Tibial nerve (tissue), 4 donors: ENCODE results near the gene GSTA3. TPM values are rescaled to one million over a fixed set of nuclear protein-coding genes. Genes with fewer than 3 reads are reported as not detected.
"Not testable (repeated sequence)": the region's sequence is repeated elsewhere in the genome, so short reads cannot be mapped to it uniquely, and the experiment has no call there.

Experiments used
- DNase-seq, 2 donors: peaks; one replicate each; pipeline ENCODE4 v3.0.0-alpha.2; 2019; ENCODE audit warnings: low spot score in 2 of 2
- H3K27ac ChIP-seq, 4 donors: fragments of 200-600 bp; sonication (generic) in 3 of 4; one replicate each; pipeline ENCODE4 v1.5.1; 2017 to 2019; ENCODE audit warnings: mild to moderate bottlenecking in 1 of 4
- H3K27me3 ChIP-seq, 2 donors: fragments of 200-600 bp; sonication (generic) in 1 of 2; one replicate each; pipeline versions ENCODE4 v1.5.1 to v1.6.0; 2017 to 2019
- H3K36me3 ChIP-seq, 3 donors: fragments of 200-600 bp; sonication (generic); one replicate each; pipeline ENCODE4 v1.5.1; 2018 to 2019
- H3K4me1 ChIP-seq, 4 donors: fragments of 200-600 bp; sonication (generic) in 3 of 4; one replicate each; pipeline ENCODE4 v1.5.1; 2017 to 2019
- H3K4me3 ChIP-seq, 4 donors: fragments of 200-600 bp; sonication (generic) in 3 of 4; one replicate each; pipeline ENCODE4 v1.5.1; 2017 to 2019; ENCODE audit warnings: mild to moderate bottlenecking in 1 of 4, moderate library complexity in 1 of 4
- H3K9me3 ChIP-seq, 4 donors: fragments of 200-600 bp; sonication (generic) in 3 of 4; one replicate each; pipeline ENCODE4 v1.5.1; 2017 to 2019
- EP300 ChIP-seq, 2 donors: sonication (generic); formaldehyde crosslinking; IDR thresholded peaks; one replicate each; pipeline ENCODE4 v1.6.1; 2017; ENCODE audit warnings: antibody characterized with exemption in 2 of 2, mild to moderate bottlenecking in 1 of 2
- POLR2A ChIP-seq, 2 donors: fragments of 450-650 bp; IDR thresholded peaks; one replicate each; pipeline ENCODE4 v1.6.1; 2017; ENCODE audit warnings: antibody characterized with exemption in 2 of 2, mild to moderate bottlenecking in 2 of 2, moderate library complexity in 2 of 2
- WGBS, 2 donors: methylation state at CpG; one replicate each; pipeline ENCODE4 v1.1.5; 2018; 5-methylcytosine and 5-hydroxymethylcytosine counted together
- total RNA-seq, 4 donors: library from RNA; depleted of rRNA; stranded (reverse); fragments of >200 nt; gene quantifications; one replicate each; pipeline ENCODE4 v1.1.0, GENCODE V29; 2016
- TF ChIP-seq, protein P1 (sequence below), 5 experiments: fragments of 200-600 bp in 3 of 5; fragments of 450-650 bp in 2 of 5; sonication (generic) in 3 of 5; IDR thresholded peaks; one replicate each; pipeline ENCODE4 v1.5.1; 2016 to 2019; ENCODE audit warnings: antibody characterized with exemption in 5 of 5, mild to moderate bottlenecking in 3 of 5, moderate library complexity in 2 of 5

GSTA3 gene
- total RNA-seq, result not detected

DNA sequence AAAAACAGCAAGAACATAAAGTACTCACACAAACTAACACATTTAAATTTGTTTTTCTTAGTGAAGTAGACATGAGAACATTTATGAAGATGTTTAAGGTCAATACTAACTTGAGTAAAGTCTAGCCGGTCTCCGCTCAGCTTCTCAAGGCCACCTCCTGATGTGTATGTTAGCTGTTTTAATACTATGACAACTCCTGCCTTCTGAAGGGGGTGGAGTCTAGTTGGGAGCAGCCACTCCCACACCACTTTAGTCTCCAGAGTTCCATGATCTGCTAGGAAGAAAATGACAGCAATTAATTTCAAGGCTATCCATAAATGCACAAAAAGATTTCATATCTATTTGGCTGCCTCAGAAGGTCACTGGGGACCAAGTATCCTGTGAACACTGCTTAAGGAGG, at the start of gene GSTA3:
GSTA3 (minus strand) TSS at position 168 of the 400 bp plus-strand sequence. CDS start 3,864 bp downstream, outside the sequence.
- DNase-seq, result no peak
- Histone ChIP-seq H3K27me3 (no peaks in the 10 kb centered on the region), H3K9me3 (no peaks in the 10 kb centered on the region), H3K27ac (no peak within 1 kb of the TSS), H3K4me3 (no peak within 1 kb of the TSS), H3K36me3 (no peaks in the 10 kb centered on the region), H3K4me1 (no peaks in the 10 kb centered on the region)
- 83 to 84% methylated on average over 2 of the region's 2 CpGs for WGBS, 2 donors
- TF ChIP-seq POLR2A (IDR thresholded peaks at IDR 0.05) (no peak), EP300 (IDR thresholded peaks at IDR 0.05) (no peak)
- TF ChIP-seq, protein P1, sequence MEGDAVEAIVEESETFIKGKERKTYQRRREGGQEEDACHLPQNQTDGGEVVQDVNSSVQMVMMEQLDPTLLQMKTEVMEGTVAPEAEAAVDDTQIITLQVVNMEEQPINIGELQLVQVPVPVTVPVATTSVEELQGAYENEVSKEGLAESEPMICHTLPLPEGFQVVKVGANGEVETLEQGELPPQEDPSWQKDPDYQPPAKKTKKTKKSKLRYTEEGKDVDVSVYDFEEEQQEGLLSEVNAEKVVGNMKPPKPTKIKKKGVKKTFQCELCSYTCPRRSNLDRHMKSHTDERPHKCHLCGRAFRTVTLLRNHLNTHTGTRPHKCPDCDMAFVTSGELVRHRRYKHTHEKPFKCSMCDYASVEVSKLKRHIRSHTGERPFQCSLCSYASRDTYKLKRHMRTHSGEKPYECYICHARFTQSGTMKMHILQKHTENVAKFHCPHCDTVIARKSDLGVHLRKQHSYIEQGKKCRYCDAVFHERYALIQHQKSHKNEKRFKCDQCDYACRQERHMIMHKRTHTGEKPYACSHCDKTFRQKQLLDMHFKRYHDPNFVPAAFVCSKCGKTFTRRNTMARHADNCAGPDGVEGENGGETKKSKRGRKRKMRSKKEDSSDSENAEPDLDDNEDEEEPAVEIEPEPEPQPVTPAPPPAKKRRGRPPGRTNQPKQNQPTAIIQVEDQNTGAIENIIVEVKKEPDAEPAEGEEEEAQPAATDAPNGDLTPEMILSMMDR (IDR thresholded peaks at IDR 0.05), result no peak

DNA sequence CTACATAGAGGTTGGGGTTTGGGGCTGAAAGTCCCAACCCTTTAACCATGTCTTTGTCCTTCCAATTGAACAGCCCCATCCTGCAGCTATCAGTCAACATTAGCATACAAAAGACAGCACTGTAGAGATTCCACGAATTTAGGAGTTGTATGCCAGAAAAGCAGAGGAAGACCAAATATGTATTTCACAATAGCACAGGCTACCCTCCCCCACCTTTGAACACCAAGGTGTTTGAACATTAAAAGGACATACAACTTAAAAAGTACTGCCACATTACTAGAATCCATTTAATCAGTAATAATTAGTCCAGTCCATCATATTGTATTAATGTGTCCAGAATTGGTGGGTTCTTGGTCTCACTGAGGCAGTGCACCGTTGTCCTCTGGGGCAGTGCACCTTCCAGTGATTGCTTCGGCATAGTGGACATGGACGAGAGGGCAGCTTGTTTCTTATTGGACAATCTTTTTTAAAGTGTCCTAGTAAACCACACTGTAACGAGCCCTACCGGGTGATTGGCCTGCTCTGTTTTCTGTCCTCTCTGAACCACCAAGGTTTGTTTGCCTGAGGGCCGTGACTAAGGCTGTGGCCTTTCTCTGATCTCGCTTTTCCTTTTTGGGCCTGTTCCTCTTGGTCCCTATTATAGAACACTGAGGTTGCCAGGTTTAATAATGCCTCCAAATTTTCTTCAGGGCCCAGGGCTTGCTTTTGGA, 49.2 kb upstream of the GSTA3 start:
- no peak for DNase-seq
- Histone ChIP-seq H3K9me3 (no peaks in the 10 kb centered on the region), H3K27me3 (no peaks in the 10 kb centered on the region), H3K36me3 (no peaks in the 10 kb centered on the region), H3K27ac (no peak overlapping the region), H3K4me3 (no peak overlapping the region), H3K4me1 (no peaks in the 10 kb centered on the region)
- 65 to 79% methylated on average over 8 of the region's 8 CpGs for WGBS, 2 donors
- TF ChIP-seq EP300 (IDR thresholded peaks at IDR 0.05), result no peak
- no peak for TF ChIP-seq POLR2A (IDR thresholded peaks at IDR 0.05)
- TF ChIP-seq, protein P1 (IDR thresholded peaks at IDR 0.05), result no peak

DNA sequence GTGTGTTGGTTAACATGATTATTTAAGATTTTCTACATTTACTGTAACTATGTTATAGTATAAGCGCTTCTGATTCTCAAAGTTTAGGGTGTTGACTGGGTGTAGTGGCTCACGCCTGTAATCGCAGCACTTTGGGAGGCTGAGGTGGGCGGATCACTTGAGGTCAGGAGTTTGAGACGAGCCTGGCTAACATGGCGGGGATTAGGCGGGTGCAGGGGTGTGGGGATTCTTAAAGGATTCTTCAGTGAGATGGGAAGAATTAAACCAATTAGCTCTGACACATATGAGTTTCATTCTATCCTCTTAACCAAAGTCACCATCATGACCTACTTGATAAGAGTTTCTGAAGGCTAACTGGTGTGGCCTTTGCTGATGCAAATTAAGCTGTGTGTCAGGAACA, 46.4 kb upstream of the GSTA3 start:
- TF ChIP-seq, protein P1 (IDR thresholded peaks at IDR 0.05), result no peak
- TF ChIP-seq POLR2A (IDR thresholded peaks at IDR 0.05) (no peak), EP300 (IDR thresholded peaks at IDR 0.05) (no peak)
- Histone ChIP-seq H3K36me3 (no peaks in the 10 kb centered on the region), H3K27ac (no peak overlapping the region), H3K27me3 (no peaks in the 10 kb centered on the region), H3K4me3 (no peak overlapping the region), H3K4me1 (no peaks in the 10 kb centered on the region), H3K9me3 (no peaks in the 10 kb centered on the region)
- 77 to 80% methylated on average over 7 of the region's 7 CpGs for WGBS, 2 donors
- DNase-seq, result no peak

DNA sequence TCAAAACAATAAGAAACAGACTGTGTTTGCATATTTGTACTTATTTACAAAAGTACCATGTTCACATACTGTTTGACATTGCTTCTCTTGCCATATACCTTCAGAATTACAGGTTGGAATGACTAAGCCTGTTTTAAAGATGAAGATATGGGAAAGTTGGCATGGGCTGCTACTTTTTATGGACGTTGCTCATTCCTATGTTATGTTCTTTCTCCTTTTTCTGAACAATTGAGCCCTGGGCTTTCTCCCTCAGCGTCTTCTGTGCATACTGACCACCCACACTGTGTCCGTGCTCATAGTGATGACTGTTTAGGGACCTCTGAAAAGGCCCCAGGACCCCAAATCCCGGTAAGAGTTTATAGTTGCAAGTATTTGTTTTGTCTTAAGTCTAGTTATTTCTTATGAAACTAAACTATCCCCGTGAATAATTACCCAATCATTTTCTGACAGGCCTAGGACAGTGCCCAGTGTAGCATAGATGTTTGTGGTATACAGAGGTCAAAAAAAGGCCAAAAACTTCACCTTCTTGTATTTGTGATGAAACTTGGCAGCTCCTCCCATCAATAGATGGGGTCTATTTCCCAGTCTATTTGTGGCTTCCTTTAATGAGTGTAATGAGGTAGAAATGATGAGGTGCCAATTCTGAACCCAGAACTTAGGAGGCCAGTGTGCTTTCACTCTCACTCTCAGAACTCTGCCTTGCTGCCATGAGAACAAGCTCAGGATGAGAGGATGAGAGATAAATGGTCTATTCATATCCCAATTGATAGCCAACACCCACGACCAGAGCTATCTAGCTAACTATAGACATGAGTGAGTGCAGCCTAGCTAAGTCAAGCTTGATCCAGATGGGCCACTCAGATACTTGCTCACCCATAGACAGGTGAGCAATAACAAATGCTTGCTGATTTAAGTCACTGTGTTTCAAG, 44.7 kb upstream of the GSTA3 start:
- Histone ChIP-seq H3K4me1 (no peaks in the 10 kb centered on the region), H3K27me3 (no peaks in the 10 kb centered on the region), H3K27ac (no peak overlapping the region), H3K4me3 (no peak overlapping the region), H3K9me3 (no peaks in the 10 kb centered on the region), H3K36me3 (no peaks in the 10 kb centered on the region)
- whole genome bisulfite sequencing, 2 donors, result 45 to 66% methylated on average over 6 of the region's 6 CpGs
- TF ChIP-seq POLR2A (IDR thresholded peaks at IDR 0.05), result no peak
- no peak for TF ChIP-seq EP300 (IDR thresholded peaks at IDR 0.05)
- TF ChIP-seq, protein P1 (IDR thresholded peaks at IDR 0.05), result no peak
- DNase-seq, result no peak

DNA sequence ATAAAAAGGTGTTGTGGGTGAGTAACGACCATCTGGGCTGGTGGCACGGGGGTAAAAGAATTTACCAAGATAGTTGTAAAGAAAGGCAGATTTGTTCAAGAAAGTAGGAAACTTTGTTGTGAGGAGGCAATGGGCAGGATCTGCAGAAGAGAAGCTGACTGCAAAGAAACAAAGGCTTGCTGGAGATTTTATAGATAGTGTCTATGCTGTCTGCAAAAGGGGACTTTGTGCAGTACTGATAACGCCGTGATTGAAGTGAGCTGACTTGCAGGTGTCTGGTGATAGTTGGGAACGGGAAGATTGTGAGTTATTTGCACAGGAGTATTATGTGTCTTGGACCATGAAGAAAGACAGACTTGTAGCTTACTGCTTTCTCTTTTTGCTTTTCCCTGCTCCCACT, 36.8 kb upstream of the GSTA3 start:
- H3K27ac ChIP-seq, result no peak overlapping the region
- no peak for DNase-seq
- no peak overlapping the region for H3K4me3 ChIP-seq
- H3K4me1 ChIP-seq, result no peaks in the 10 kb centered on the region
- H3K36me3 ChIP-seq, result no peaks in the 10 kb centered on the region
- TF ChIP-seq EP300 (IDR thresholded peaks at IDR 0.05) (no peak), POLR2A (IDR thresholded peaks at IDR 0.05) (no peak)
- TF ChIP-seq, protein P1 (IDR thresholded peaks at IDR 0.05), result no peak
- H3K27me3 ChIP-seq, result no peaks in the 10 kb centered on the region
- WGBS, 2 donors, result 16 to 21% methylated on average over 5 of the region's 5 CpGs
- no peaks in the 10 kb centered on the region for H3K9me3 ChIP-seq

DNA sequence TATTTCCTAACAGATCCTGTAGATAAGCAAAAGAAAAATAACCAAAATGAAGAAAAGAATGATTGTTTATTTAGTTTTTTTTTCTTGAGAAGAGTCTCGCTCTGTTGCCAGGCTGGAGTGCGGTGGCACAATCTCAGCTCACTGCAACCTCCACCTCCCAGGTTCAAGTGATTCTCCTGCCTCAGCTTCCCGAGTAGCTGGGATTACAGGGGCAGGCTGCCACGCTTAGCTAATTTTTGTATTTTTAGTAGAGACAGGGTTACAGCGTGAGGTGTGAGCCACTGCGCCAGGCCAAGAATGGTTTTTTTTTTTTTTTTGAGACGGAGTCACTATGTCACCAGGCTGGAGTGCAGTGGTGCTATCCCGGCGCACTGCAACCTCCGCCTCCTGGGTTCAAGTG, 33.3 kb upstream of the GSTA3 start:
- not testable (repeated sequence) for DNase-seq, H3K4me3 ChIP-seq, H3K27me3 ChIP-seq, H3K9me3 ChIP-seq, H3K4me1 ChIP-seq, H3K36me3 ChIP-seq, H3K27ac ChIP-seq
- WGBS, 2 donors, result 92 to 94% methylated on average over 10 of the region's 10 CpGs
